H1 (cell line): ENCODE measurements around the gene PHC3. TPM values are rescaled to one million over a fixed set of nuclear protein-coding genes. Genes with fewer than 3 reads are reported as not detected.
A peak's percentile ranks its signal among the peaks of the same experiment; 100 is the strongest.

Experiments used
- CTCF ChIA-PET: fragments of 300-600 bp; sonication (Branson Sonifier 250); formaldehyde crosslinking; loops from one replicate; lab custom pipeline; 2021; ENCODE audit not compliant: partially characterized antibody; lab: Charles Lee
- POLR2A ChIA-PET: fragments of 300-600 bp; sonication (Branson Sonifier 250); formaldehyde crosslinking; loops from one replicate; lab custom pipeline; 2021; ENCODE audit warnings: inconsistent platforms; ENCODE audit not compliant: partially characterized antibody; lab: Charles Lee
- DNase-seq, 2 experiments: peaks; one replicate each; pipeline versions ENCODE4 v3.0.0 to v3.0.0-alpha.2; 2010 to 2022; ENCODE audit warnings: low spot score in 2 of 2, low read depth in 1 of 2, mixed read lengths in 1 of 2
- FAIRE-seq: peaks from 2 replicates; lab custom pipeline; 2011; peaks lifted over from hg19 to GRCh38; lab: Jason Lieb, UNC
- H2AFZ ChIP-seq: 2 replicates; pipeline ENCODE4 v1.8.1; 2012; ENCODE audit warnings: low read length, inconsistent platforms
- H2AK5ac ChIP-seq: 2 replicates; pipeline ENCODE4 v1.6.1; 2013; ENCODE audit warnings: low read depth, low read length
- H2BK120ac ChIP-seq: replicated peaks from 2 replicates; pipeline ENCODE3; 2013; ENCODE audit warnings: low read depth, low read length, inconsistent platforms
- H2BK12ac ChIP-seq: 2 replicates; pipeline ENCODE4 v1.6.1; 2013; ENCODE audit warnings: low read depth, low read length
- H2BK15ac ChIP-seq: 2 replicates; pipeline ENCODE4 v1.6.1; 2013; ENCODE audit warnings: low read length
- H2BK20ac ChIP-seq: 2 replicates; pipeline ENCODE4 v1.6.1; 2013; ENCODE audit warnings: low read length
- H2BK5ac ChIP-seq: 2 replicates; pipeline ENCODE4 v1.6.1; 2013; ENCODE audit warnings: low read depth, low read length
- H3K14ac ChIP-seq: 2 replicates; pipeline ENCODE4 v1.6.1; 2013; ENCODE audit warnings: inconsistent platforms; ENCODE audit not compliant: insufficient read length
- H3K18ac ChIP-seq: 2 replicates; pipeline ENCODE4 v1.6.1; 2013; ENCODE audit warnings: low read length; ENCODE audit errors: extremely low read depth
- H3K23ac ChIP-seq: 2 replicates; pipeline ENCODE4 v1.6.1; 2013; ENCODE audit warnings: inconsistent platforms; ENCODE audit not compliant: insufficient read length
- H3K23me2 ChIP-seq: 2 replicates; pipeline ENCODE4 v1.6.1; 2013; ENCODE audit warnings: low read depth, low read length
- H3K27ac ChIP-seq: 2 replicates; pipeline ENCODE4 v1.6.1; 2011; ENCODE audit warnings: low read depth, low read length, inconsistent platforms
- H3K27me3 ChIP-seq, 4 experiments: replicated peaks in 1 of 4; 1 replicate in 1 of 4; 2 replicates in 3 of 4; pipeline versions ENCODE4 v1.6.1 to v1.8.1; 2011 to 2013; ENCODE audit warnings: low read length in 3 of 4, mild to moderate bottlenecking in 3 of 4, inconsistent platforms in 2 of 4, mixed read lengths in 2 of 4, moderate library complexity in 1 of 4; ENCODE audit not compliant: control insufficient read depth in 3 of 4, insufficient read depth in 3 of 4; ENCODE audit errors: extremely low read depth in 1 of 4
- H3K36me3 ChIP-seq, 4 experiments: 2 replicates each; pipeline versions ENCODE4 v1.6.1 to v1.8.1; 2011 to 2013; ENCODE audit warnings: mild to moderate bottlenecking in 4 of 4, low read length in 3 of 4, moderate library complexity in 2 of 4, control low read depth in 1 of 4, inconsistent platforms in 1 of 4; ENCODE audit not compliant: insufficient read depth in 4 of 4, control insufficient read depth in 2 of 4
- H3K4ac ChIP-seq: replicated peaks from 2 replicates; pipeline ENCODE3; 2013; ENCODE audit warnings: low read length, low read depth, mixed read lengths, inconsistent platforms; ENCODE audit not compliant: insufficient read length
- H3K4me1 ChIP-seq, 4 experiments: replicated peaks in 1 of 4; 1 replicate in 1 of 4; 2 replicates in 3 of 4; pipeline versions ENCODE4 v1.6.1 to v1.8.1; 2011 to 2013; ENCODE audit warnings: low read length in 3 of 4, inconsistent platforms in 2 of 4, mixed read lengths in 1 of 4; ENCODE audit not compliant: insufficient read depth in 4 of 4, control insufficient read depth in 3 of 4
- H3K4me2 ChIP-seq, 2 experiments: 2 replicates each; pipeline versions ENCODE4 v1.6.1 to v1.8.1; 2011 to 2013; ENCODE audit warnings: low read depth in 2 of 2, low read length in 2 of 2, control low read depth in 1 of 2, inconsistent platforms in 1 of 2, mild to moderate bottlenecking in 1 of 2; ENCODE audit not compliant: insufficient read depth in 1 of 2
- H3K4me3 ChIP-seq, 4 experiments: fragments of 200-600, 300-600 bp in 1 of 4; sonication (generic), shearing (Covaris generic), sonication (Bioruptor Twin) in 1 of 4; 2 replicates each; pipeline versions ENCODE4 v1.5.1 to v1.8.1; 2011 to 2016; ENCODE audit warnings: low read length in 4 of 4, low read depth in 3 of 4, control low read depth in 2 of 4, inconsistent platforms in 2 of 4, mild to moderate bottlenecking in 2 of 4, mixed read lengths in 1 of 4, moderate library complexity in 1 of 4; ENCODE audit not compliant: insufficient read depth in 2 of 4; ENCODE audit errors: extremely low read depth in 1 of 4
- H3K56ac ChIP-seq: replicated peaks from 2 replicates; pipeline ENCODE3; 2013; ENCODE audit warnings: low read depth, mild to moderate bottlenecking, mixed read lengths, low read length, inconsistent platforms; ENCODE audit not compliant: insufficient read length
- H3K79me1 ChIP-seq: 2 replicates; pipeline ENCODE4 v1.6.1; 2013; ENCODE audit warnings: low read depth, low read length, control low read depth
- H3K79me2 ChIP-seq, 2 experiments: 2 replicates each; pipeline versions ENCODE4 v1.6.1 to v1.8.1; 2012 to 2013; ENCODE audit warnings: low read length in 2 of 2, mild to moderate bottlenecking in 2 of 2, inconsistent platforms in 1 of 2; ENCODE audit not compliant: insufficient read depth in 2 of 2, control insufficient read depth in 1 of 2
- H3K9ac ChIP-seq, 4 experiments: replicated peaks in 1 of 4; 1 replicate in 1 of 4; 2 replicates in 3 of 4; pipeline versions ENCODE4 v1.6.1 to v1.8.1; 2011 to 2013; ENCODE audit warnings: low read depth in 3 of 4, low read length in 3 of 4, control low read depth in 2 of 4, mild to moderate bottlenecking in 2 of 4, moderate library complexity in 2 of 4, inconsistent platforms in 1 of 4; ENCODE audit errors: extremely low read depth in 1 of 4
- H3K9me3 ChIP-seq, 2 experiments: 2 replicates each; pipeline versions ENCODE4 v1.6.1 to v1.8.1; 2012 to 2013; ENCODE audit warnings: mild to moderate bottlenecking in 2 of 2, moderate library complexity in 2 of 2, control low read depth in 1 of 2, inconsistent platforms in 1 of 2, low read depth in 1 of 2, low read length in 1 of 2, mixed read lengths in 1 of 2; ENCODE audit not compliant: insufficient read depth in 2 of 2
- H4K20me1 ChIP-seq, 2 experiments: replicated peaks in 1 of 2; 2 replicates each; pipeline versions ENCODE3 to v1.8.1; 2011 to 2013; ENCODE audit warnings: inconsistent platforms in 2 of 2, low read length in 2 of 2, mild to moderate bottlenecking in 1 of 2; ENCODE audit not compliant: insufficient read depth in 2 of 2, control insufficient read depth in 1 of 2
- H4K5ac ChIP-seq: 2 replicates; pipeline ENCODE4 v1.6.1; 2013; ENCODE audit warnings: low read length, low read depth, mixed read lengths, inconsistent platforms; ENCODE audit not compliant: insufficient read length
- H4K8ac ChIP-seq: 2 replicates; pipeline ENCODE4 v1.8.0; 2013; ENCODE audit warnings: mild to moderate bottlenecking, moderate library complexity, low read length, inconsistent platforms; ENCODE audit not compliant: insufficient read depth; ENCODE audit errors: extremely low read depth
- H4K91ac ChIP-seq: replicated peaks from 2 replicates; pipeline ENCODE3; 2013; ENCODE audit warnings: low read length, mixed read lengths, inconsistent platforms; ENCODE audit not compliant: insufficient read length
- CEBPB ChIP-seq: IDR thresholded peaks from 2 replicates; pipeline ENCODE4 v1.6.1; 2012; ENCODE audit warnings: low read depth, low read length
- EGR1 ChIP-seq: IDR thresholded peaks from 2 replicates; pipeline ENCODE4 v1.6.1; 2011; ENCODE audit warnings: low read depth, low read length, borderline replicate concordance
- EZH2 ChIP-seq: fragments of 200-600 bp; sonication (generic); IDR thresholded peaks from 2 replicates; pipeline ENCODE4 v1.7.1; 2012; ENCODE audit warnings: low read depth, mild to moderate bottlenecking, moderate library complexity, low read length, inconsistent platforms; ENCODE audit not compliant: severe bottlenecking
- HDAC2 ChIP-seq, 2 experiments: fragments of 300-600 bp in 1 of 2; sonication (generic) in 1 of 2; IDR thresholded peaks; 2 replicates each; pipeline ENCODE4 v1.6.1; 2011 to 2012; ENCODE audit warnings: low read depth in 2 of 2, low read length in 2 of 2, mild to moderate bottlenecking in 2 of 2, moderate library complexity in 2 of 2, borderline replicate concordance in 1 of 2, inconsistent platforms in 1 of 2
- MAFK ChIP-seq: IDR thresholded peaks from 2 replicates; pipeline ENCODE4 v1.6.1; 2012; ENCODE audit warnings: low read depth, mild to moderate bottlenecking, improper control_type of control experiment, low read length
- POU5F1 ChIP-seq: IDR thresholded peaks from 2 replicates; pipeline ENCODE4 v1.6.1; 2011; ENCODE audit warnings: low read depth, mild to moderate bottlenecking, low read length, moderate library complexity
- SAP30 ChIP-seq: fragments of 300-600 bp; sonication (generic); IDR thresholded peaks from 2 replicates; pipeline ENCODE4 v1.7.1; 2012; ENCODE audit warnings: low read length, moderate library complexity, mild to moderate bottlenecking, inconsistent platforms; ENCODE audit not compliant: insufficient read depth, insufficient replicate concordance
- SP1 ChIP-seq: IDR thresholded peaks from 2 replicates; pipeline ENCODE4 v1.6.1; 2011; ENCODE audit warnings: low read depth, low read length
- ZNF274 ChIP-seq: IDR thresholded peaks from 2 replicates; pipeline ENCODE4 v1.7.0; 2012; ENCODE audit warnings: low read length, borderline replicate concordance; ENCODE audit errors: extremely low read depth
- WGBS, 2 experiments: shearing (Covaris generic) in 1 of 2; methylation state at CpG; one replicate each; pipeline versions ENCODE4 v1.1.6 to v1.1.7; 2013 to 2015; ENCODE audit warnings: low lambda C conversion rate in 2 of 2, mixed read lengths in 2 of 2, inconsistent platforms in 1 of 2, low coverage in 1 of 2, missing lambda C conversion rate in 1 of 2; ENCODE audit not compliant: insufficient replicate concordance in 2 of 2, insufficient coverage in 1 of 2, insufficient read length in 1 of 2; ENCODE audit errors: extremely low coverage in 1 of 2, missing lambda C conversion rate in 1 of 2; 5-methylcytosine and 5-hydroxymethylcytosine counted together
- polyA plus RNA-seq, 7 experiments: library from polyadenylated mRNA; depleted of rRNA in 3 of 7; stranded (reverse) in 5 of 7; unstranded in 2 of 7; fragments of >200 nt in 5 of 7; fragments of 200-250 nt in 2 of 7; gene quantifications; 1 replicate in 5 of 7; 2 replicates in 1 of 7; 4 replicates in 1 of 7; pipeline versions ENCODE4 v1.2.1 to v1.2.3, GENCODE V29; 2011 to 2013; ENCODE audit warnings: missing spikeins in 2 of 7, mixed read lengths in 2 of 7
- total RNA-seq: library from RNA; stranded (reverse); fragmentation: NEBNext Ultra II Directional; extraction: Animal tissue kit (Norgen Biotek cat#: 25700); gene quantifications from 2 replicates; pipeline ENCODE4 v1.2.1, GENCODE V29; 2021

Gene PHC3
- total and polyA plus RNA-seq, 2 of the 8 experiments (the other 6 are each of a cell fraction or from before 2014, with no cell fraction given): 26.4 to 29.2 TPM

DNA sequence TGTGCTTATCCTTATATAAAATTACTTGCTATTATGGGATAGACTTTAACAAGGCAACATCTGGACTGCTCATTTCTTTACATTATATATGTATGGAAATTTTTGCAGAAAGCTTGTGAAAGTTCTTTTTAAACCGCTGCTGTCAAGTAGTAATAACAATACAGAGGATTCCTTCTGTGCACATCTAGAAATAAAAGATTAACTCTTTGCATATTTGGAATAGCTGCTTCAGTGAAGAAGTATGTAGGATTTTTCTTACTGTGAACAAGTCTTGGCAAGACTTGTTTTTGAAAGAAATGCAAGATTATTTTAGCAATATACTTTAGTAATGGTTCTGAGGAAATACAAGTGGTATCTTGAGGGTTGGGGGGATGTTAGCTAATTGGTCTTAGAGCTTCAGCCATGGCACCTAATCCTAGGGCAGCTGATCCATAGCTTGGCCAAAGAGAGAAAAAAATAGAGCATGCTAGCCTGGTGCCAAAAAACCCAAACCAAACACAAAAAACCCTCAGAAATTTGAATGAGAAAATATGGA is 45.0 kb upstream of the PHC3 start:
- Histone ChIP-seq H2AK5ac (no peak overlapping the region), H4K8ac (no peak overlapping the region), H3K79me2 (peaks cover 6 to 85% of the 10 kb centered on the region in 2 experiments), H3K23me2 (peaks cover 4% of the 10 kb centered on the region), H2AFZ (no peak overlapping the region), H3K23ac (no peak overlapping the region), H3K4me1 (peaks cover 0 to 4% (median 1%) of the 10 kb centered on the region in 4 experiments; a peak in 4 of 7 replicates), H3K79me1 (peaks cover 5% of the 10 kb centered on the region; the same call in 1 of the 2 replicates), H3K4me3 (no peak overlapping the region), H3K18ac (no peak overlapping the region), H2BK15ac (no peak overlapping the region), H3K9ac (no peak overlapping the region), H4K5ac (no peak overlapping the region), H2BK20ac (no peak overlapping the region), H2BK12ac (no peak overlapping the region), H3K4me2 (peak overlapping the region in 1 of 2 experiments; percentile 18; a peak in 1 of 4 replicates), H4K91ac (no peak overlapping the region), H4K20me1 (peaks cover 0 to 7% of the 10 kb centered on the region in 2 experiments), H3K27me3 (no peaks in the 10 kb centered on the region), H3K4ac (no peak overlapping the region), H3K56ac (no peak overlapping the region), H2BK5ac (no peak overlapping the region), H3K9me3 (no peaks in the 10 kb centered on the region), H3K36me3 (no peaks in the 10 kb centered on the region), H3K14ac (no peak overlapping the region), H2BK120ac (no peak overlapping the region), H3K27ac (no peak overlapping the region)
- no peak for FAIRE-seq
- no peak for DNase-seq
- ChIA-PET POLR2A (interaction anchor here (1.7 kb wide), 1 partner anchor 31 kb away, joined by 4 read pairs; no protein-coding TSS in a partner anchor), CTCF (interaction anchor here (1.1 to 1.2 kb wide), 2 partner anchors 32 to 37 kb away, joined by 3 to 4 read pairs; no protein-coding TSS in a partner anchor)
- 88% methylated on average over 1 of the region's 1 CpG; no CpG with 5 or more reads in 1 of the 2 experiments for WGBS, 2 experiments
- no peak for TF ChIP-seq POU5F1
- TF ChIP-seq SAP30: no peak
- no peak for TF ChIP-seq SP1
- TF ChIP-seq EGR1: no peak
- TF ChIP-seq ZNF274: no peak
- TF ChIP-seq EZH2: no peak
- no peak for TF ChIP-seq MAFK
- no peak for TF ChIP-seq HDAC2 (IDR thresholded peaks at IDR 0.05; ENCODE audit: borderline replicate concordance in 1 of 2, low read depth in 2 of 2, low read length in 2 of 2)
- no peak for TF ChIP-seq CEBPB
